ENCODE results near the gene NAA60. TPM values are rescaled to one million over a fixed set of nuclear protein-coding genes. Genes with fewer than 3 reads are reported as not detected.

The NAA60 gene
- total and polyA plus RNA-seq, 9 of the 15 experiments (the other 6 are each of a cell fraction or from before 2014, with no cell fraction given) = 2.1 to 49.4 (median 10.3) TPM

DNA sequence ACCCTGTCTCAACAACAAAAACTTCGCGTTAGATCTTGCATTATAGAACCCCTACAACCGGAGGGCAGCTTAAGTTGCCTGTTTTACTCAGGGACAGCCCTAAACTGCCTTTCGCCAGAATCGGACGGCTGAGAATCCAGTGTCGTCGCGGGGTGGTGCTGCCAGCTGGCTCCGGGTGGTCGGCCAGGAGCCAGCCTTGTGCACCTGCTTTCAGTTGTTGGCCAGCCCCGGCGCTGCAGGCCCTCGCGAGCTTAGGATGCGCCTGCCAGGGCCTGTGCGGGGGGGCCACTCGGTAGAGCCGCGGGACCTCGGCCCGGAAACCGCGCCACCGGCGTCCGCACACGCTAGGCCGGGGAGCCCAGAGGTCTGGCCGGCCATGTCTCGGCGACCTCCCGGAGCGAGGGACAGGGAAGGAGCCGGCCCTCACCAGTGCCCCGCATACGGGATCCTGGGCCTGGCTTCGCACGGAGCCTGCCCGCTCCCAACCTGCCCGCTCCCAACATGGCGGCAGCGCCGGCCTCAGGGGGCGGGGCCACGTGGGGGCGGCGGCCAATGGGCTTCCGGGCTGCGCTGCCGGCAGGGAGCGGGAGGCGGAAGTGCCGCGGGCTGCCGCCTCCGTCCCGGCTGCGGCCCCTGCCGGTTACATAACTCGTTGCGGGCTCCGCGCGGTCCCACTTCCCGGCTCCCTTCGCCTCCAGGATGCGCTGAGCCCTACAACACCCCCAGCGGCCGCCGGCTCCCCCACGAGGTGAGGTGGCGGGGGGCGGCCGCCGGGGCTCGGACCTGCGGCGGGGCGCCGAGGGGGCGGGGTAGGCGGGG lies 14.2 kb downstream of the NAA60 start (continued):
- TF ChIP-seq GATAD2A (IDR thresholded peaks at IDR 0.05) = no peak
- TF ChIP-seq PHF20 (IDR thresholded peaks at IDR 0.05; ENCODE audit: partially characterized antibody) = peak; percentile 92
- no peak for TF ChIP-seq FUS (optimal IDR thresholded peaks at IDR 0.05; ENCODE audit: low read depth, low read length)
- no peak for TF ChIP-seq NCOA4 (IDR thresholded peaks at IDR 0.05; ENCODE audit: partially characterized antibody)
- no peak for TF ChIP-seq STAT5B (CRISPR knock-in tag; IDR thresholded peaks at IDR 0.05)
- peak; percentile 81 for TF ChIP-seq HCFC1 (IDR thresholded peaks at IDR 0.05; ENCODE audit: low read depth, low read length)
- TF ChIP-seq HOXB6 (CRISPR knock-in tag; IDR thresholded peaks at IDR 0.05; ENCODE audit: borderline replicate concordance) = no peak
- no peak for TF ChIP-seq TAF15 (IDR thresholded peaks at IDR 0.05; ENCODE audit: low read depth, low read length)
- TF ChIP-seq ZNF699 (CRISPR knock-in tag; IDR thresholded peaks at IDR 0.05; ENCODE audit: insufficient replicate concordance) = no peak
- TF ChIP-seq, protein P1, sequence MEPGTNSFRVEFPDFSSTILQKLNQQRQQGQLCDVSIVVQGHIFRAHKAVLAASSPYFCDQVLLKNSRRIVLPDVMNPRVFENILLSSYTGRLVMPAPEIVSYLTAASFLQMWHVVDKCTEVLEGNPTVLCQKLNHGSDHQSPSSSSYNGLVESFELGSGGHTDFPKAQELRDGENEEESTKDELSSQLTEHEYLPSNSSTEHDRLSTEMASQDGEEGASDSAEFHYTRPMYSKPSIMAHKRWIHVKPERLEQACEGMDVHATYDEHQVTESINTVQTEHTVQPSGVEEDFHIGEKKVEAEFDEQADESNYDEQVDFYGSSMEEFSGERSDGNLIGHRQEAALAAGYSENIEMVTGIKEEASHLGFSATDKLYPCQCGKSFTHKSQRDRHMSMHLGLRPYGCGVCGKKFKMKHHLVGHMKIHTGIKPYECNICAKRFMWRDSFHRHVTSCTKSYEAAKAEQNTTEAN (CRISPR knock-in tag; IDR thresholded peaks at IDR 0.05) = no peak
- no peak for TF ChIP-seq MTA1 (IDR thresholded peaks at IDR 0.05; ENCODE audit: borderline replicate concordance)
- peak; percentile 57; the same call in 1 of the 2 replicates for TF ChIP-seq NR3C1 (CRISPR knock-in tag; IDR thresholded peaks at IDR 0.05)
- TF ChIP-seq PTTG1 (tag; IDR thresholded peaks at IDR 0.05; ENCODE audit: low read depth) = no peak
- no peak for TF ChIP-seq DACH1 (IDR thresholded peaks at IDR 0.05; ENCODE audit: partially characterized antibody)
- TF ChIP-seq ZNF75A (CRISPR knock-in tag; IDR thresholded peaks at IDR 0.05) = no peak
- TF ChIP-seq KDM2B (CRISPR knock-in tag; IDR thresholded peaks at IDR 0.05) = no peak
- TF ChIP-seq, protein P2, sequence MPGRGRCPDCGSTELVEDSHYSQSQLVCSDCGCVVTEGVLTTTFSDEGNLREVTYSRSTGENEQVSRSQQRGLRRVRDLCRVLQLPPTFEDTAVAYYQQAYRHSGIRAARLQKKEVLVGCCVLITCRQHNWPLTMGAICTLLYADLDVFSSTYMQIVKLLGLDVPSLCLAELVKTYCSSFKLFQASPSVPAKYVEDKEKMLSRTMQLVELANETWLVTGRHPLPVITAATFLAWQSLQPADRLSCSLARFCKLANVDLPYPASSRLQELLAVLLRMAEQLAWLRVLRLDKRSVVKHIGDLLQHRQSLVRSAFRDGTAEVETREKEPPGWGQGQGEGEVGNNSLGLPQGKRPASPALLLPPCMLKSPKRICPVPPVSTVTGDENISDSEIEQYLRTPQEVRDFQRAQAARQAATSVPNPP (IDR thresholded peaks at IDR 0.05; ENCODE audit: borderline replicate concordance, insufficient read depth, insufficient read length) = no peak
- TF ChIP-seq HINFP (tag; conservative IDR thresholded peaks at IDR 0.05; ENCODE audit: low read depth) = no peak
- no peak for TF ChIP-seq ZNF212 (CRISPR knock-in tag; IDR thresholded peaks at IDR 0.05)
- TF ChIP-seq L3MBTL2 (IDR thresholded peaks at IDR 0.05) = peak; percentile 97
- TF ChIP-seq ZNF695 (CRISPR knock-in tag; IDR thresholded peaks at IDR 0.05) = no peak
- no peak for TF ChIP-seq BHLHE40 (IDR thresholded peaks at IDR 0.05; ENCODE audit: low read length)
- no peak for TF ChIP-seq ZNF324 (CRISPR knock-in tag; IDR thresholded peaks at IDR 0.05)
- TF ChIP-seq RNF2 (IDR thresholded peaks at IDR 0.05) = peak; percentile 47
- TF ChIP-seq RBM14 (IDR thresholded peaks at IDR 0.05; ENCODE audit: borderline replicate concordance, insufficient read depth, low read depth, low read length) = no peak
- TF ChIP-seq EZH2 (IDR thresholded peaks at IDR 0.05; ENCODE audit: borderline replicate concordance, low read depth, low read length) = no peak
- no peak for TF ChIP-seq ZNF165 (CRISPR knock-in tag; IDR thresholded peaks at IDR 0.05; ENCODE audit: borderline replicate concordance)
- no peak for TF ChIP-seq FOSL1 (tag; conservative IDR thresholded peaks at IDR 0.05)
